Non-pigmented ciliary epithelial cell (primary cell): ENCODE measurements around the gene SNAPIN.

Experiments used
- DNase-seq: peaks from one replicate; pipeline ENCODE4 v3.0.0-alpha.2; 2010; ENCODE audit warnings: low read depth

SNAPIN gene

DNA sequence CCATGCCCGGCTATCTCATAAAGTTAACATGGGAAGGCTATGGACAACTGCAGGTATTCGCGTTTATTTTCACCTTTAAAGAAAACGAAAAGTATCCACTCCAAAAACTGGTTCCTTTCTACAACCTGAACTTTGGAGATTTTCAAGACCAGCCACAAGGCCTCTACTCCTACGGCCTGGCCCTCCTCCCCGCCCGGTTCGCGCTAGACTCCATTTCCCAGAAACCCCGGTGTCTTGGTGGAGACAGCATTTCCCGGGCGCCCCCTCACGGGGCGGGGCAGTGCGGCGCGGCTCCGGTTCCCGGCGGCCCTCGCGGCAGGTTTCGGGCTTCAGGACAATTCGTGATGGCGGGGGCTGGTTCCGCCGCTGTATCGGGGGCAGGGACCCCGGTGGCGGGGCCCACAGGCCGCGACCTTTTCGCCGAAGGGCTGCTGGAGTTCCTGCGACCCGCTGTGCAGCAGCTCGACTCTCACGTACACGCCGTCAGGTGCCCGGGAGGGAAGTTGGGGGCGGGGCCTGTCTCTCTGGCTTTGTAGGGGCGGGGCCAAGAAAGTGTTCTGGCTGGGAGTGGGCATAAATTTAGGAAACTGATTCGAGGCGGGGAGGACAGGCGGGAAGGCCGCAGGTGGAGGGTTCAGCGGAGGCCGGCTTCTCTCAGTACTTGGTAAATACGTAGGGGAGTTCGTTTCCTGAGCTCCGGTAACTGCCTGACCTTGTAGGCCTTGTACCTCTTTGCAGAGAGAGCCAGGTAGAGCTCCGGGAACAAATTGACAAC lies at the start of gene SNAPIN:
Gene SNAPIN (plus strand): TSS at position 304 of the 775 bp plus-strand sequence. CDS start 41 bp downstream, at position 345.
- DNase-seq: no peak

DNA sequence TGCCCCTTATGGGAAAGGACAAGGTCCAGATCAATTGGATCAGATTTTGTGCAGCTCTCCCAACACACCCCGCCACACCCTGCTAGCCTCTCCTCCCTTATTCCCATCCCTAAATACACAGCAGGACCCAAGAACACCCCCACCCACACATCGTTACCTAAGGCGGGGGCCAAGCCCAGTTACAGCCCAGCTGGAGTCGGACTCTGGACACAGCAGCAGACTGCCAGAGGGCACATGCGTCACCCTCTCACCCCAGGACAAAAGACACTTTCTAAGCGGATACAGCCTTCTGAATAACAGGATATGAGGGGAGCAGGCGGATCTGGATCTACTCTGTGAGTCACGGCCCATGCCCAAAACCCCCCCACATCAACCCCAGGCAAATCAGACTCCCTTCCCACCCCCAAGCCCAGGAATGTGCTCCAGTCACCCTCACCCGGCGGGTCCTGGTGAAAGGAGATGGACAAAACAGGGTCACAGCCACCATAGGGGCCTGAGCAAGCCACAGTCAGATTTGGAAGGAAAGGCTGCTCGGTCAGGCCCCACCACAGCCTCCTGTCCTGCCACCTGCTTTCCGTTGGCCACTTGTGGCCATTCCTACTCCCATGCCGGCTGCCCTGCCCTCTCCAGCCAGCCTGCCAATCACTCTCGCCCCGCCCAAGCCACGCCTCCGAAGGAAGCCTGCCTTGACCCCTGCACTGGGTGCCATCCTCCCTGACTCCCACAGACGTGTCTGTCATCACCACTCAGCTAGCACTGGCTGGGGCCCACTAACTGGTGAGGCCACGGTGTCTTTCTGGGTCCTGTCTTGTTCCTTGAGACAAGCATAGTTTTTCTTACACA lies 49.5 kb upstream of the SNAPIN start:
- DNase-seq: peak; percentile 89

DNA sequence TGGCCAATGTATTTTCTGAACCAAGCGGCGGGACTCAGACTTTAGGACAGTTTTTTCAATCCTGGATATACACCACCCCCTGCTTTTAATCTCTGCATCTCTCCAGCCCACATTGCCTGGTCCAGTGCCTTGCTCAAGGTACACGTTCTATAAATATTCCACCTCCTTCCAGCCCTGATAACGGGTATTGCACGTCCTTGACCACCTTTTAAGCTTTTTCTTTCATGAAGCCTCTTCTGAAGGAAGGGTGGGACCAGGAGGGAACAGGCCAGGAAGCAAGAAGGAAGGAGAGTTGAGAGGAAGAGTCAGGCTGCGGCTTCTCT lies 49.0 kb upstream of the SNAPIN start:
- DNase-seq: no peak

DNA sequence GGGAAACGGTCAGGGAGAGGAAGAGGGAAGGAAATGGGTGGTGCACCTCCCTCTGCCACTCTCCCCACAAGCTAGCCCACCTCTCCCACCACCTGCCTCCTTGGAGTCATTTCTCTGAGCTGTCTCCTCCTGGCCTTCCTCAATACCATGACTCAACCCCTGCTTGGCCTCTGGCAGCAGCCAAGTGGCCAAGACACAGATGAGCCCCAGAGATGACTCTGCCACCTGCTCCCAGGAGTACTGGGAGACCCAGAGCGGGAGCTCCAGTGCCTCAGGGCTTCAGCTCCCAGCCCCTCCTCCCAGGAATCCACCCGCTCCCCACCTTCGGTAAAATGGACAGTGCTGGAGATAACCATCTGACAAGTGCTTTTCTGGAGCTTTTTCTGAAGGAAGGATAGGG lies 48.2 kb upstream of the SNAPIN start:
- no peak for DNase-seq

GRCh38 chr1:153610811-153611301 lies 47.6 kb upstream of the SNAPIN start:
- DNase-seq: no peak

DNA sequence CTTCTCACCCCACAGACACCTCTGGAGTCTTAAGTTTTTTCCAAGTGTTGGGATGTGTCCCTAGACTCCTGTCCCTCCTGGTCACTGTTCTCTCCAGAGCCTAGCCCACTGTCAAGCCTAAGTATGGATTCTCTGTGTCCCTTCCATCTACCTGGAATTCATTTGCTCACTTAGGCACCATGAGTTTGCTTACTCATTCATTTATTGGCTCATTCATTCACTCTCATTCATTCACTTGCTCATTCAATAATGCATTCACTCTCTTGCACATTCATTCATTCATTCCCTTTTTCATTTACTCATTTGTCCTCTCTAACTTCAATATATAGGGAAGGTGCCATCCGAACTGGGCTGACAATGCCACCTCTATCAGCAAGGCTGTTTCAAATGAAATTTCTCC lies 47.1 kb upstream of the SNAPIN start:
- DNase-seq: no peak

GRCh38 chr1:153612111-153612754 lies 46.3 kb upstream of the SNAPIN start:
- DNase-seq: no peak

GRCh38 chr1:153612755-153613331 lies 45.7 kb upstream of the SNAPIN start, which contains the start of gene S100A16:
Gene S100A16, minus strand, starts transcription at chr1:153613137. Its CDS starts 4,986 bp downstream, at chr1:153608151.
- DNase-seq: no peak

DNA sequence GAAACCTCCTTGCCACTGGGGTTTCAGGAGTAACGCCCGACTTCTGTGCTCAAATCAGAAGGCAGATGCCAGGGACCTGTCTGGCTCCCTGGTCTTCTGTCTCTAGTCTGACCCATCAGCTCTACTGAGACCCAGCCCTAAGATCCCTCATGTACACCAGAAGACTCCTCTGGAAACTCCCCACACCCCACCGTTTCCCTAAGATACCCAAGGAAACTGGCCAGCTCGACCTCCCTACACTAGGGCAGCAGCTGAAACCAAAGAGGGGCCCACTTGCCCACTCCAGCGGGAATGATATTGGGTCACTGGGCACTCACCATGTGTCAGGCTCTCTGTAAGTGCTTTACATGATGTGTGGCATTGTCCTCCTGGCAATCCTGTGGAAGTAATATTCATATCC lies 45.1 kb upstream of the SNAPIN start:
- DNase-seq: no peak

- DNase-seq: no peak
Measured at GRCh38 chr1:153614189-153614900, 44.2 kb upstream of the SNAPIN start.

DNA sequence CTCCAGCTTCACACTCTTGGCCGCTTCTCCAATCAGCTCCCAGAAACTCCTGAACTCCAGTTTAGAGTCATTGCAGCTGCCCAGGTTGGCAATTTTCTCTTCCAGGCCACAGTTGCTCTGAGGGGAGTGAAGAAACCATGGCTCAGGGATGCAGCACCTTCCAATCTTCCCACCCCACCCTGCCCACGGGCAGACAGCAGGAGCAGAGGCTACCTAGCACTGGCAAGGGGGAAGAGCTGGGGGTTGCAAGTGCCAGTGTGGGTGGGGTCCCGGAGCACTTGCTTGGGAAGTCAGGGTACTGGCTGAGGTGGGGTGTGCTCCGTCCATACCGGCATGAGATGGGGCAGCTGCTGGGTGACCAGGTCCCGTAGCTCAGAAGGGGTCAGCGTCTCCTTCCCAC lies 43.6 kb upstream of the SNAPIN start:
- DNase-seq: no peak

DNA sequence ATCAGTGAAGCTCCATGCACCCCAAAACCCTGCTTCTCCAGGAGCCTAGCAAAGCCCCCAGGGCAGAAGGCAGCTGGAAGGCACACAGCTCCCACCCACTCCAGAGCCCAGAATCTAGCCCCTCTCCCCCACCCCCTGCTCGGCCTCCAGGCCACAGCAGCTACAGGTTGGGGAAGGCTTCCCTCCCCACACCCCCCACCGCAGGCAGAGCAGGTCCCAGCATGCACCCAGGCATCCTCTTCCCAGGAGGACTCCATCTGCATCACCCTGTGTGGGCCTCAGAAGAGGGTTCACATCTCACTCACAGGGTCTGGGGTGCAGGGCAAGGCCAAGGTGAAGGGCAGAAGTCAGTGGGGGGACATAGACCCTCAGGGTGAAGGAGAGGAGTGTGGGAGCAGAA lies 43.1 kb upstream of the SNAPIN start:
- no peak for DNase-seq

DNA sequence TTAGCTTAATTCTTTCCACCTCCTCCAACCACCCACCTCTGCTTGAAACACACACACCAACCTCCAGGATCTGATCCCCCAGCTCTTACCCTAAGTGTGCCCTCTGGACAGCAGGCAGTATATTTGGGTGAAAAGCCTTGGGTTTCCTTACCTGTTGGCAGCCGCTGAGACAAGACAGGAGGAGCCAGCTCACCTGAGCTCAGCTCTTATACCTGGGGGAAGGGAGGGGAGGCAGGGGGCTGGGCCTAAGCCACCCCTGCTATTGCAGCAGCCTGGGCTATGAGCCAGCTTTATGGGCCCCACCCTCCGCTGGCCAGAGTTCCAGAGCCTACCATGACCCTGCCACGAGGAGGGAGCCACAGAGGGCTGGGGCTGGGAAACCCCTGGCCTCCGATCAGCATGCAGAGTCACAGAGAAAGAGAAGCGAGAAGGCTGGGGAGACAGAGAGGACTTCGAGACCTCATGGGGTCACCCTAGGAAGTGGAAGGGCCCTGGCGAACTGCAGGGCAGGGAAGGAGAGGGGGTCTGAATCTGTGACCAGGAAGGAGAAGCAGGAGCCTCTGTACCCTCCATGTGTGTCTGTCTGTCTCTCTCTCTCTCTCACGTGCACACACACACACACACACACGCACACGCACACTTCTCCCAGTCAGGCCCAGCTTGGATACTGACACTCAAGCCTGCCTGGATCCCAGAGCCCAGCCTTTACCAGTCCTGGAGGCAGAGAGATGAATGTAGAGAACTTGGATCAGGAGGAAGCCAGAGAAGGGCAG lies 42.2 kb upstream of the SNAPIN start, which contains the start of gene S100A14:
Gene S100A14 (minus strand): TSS at position 182 of the 773 bp plus-strand sequence. CDS start 467 bp downstream, outside the sequence.
- DNase-seq: no peak

GRCh38 chr1:153616917-153617311 lies 41.6 kb upstream of the SNAPIN start:
- DNase-seq: no peak

DNA sequence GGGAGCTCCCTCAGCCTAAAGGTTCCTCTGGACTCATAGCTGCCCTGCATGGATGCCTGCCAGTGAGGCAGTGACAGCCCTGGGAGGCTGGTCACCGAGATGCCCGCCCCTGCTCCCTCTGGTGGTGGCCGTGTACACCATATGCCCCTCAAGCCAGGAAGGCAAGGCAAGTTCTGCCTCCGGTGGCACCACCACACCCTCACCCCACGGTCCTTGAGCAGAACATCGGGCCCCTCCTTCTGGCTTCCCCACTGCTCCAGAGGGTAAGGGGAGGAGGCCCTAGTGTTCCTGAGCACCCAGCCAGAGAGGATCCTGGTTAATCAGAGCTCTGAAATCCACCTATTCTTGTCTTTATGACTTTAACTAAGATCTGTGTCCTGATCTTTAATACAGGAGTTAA lies 40.8 kb upstream of the SNAPIN start:
- DNase-seq: no peak

GRCh38 chr1:153619171-153619570 lies 39.3 kb upstream of the SNAPIN start:
- DNase-seq: no peak

GRCh38 chr1:153623101-153623500 lies 35.4 kb upstream of the SNAPIN start:
- DNase-seq: no peak

- no peak for DNase-seq
Measured at GRCh38 chr1:153624965-153625611, 33.4 kb upstream of the SNAPIN start.

- no peak for DNase-seq
Measured at GRCh38 chr1:153626477-153626903, 32.0 kb upstream of the SNAPIN start.
